Measurements from ENCODE around the gene PALLD.

The PALLD gene

DNA sequence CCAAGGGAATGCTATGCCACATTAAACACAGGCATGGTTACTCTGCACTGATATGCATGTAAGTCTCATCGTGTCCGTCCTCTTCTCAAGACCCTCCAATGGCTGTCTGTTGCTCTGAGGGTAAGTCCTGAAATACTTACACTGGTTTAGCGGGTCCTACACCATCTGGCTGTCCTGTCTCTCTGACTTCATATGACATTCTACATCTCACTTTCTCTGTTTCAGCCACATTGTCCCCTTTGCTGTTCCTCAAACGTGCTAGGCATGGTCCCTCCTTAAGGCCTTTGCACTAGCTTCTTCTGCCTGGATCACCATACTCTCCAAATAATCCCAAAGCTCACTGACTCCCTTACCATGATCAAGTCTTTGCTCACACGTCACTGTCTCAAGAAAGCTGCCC, 131.4 kb downstream of the PALLD start:
- DNase-seq: no peak

DNA sequence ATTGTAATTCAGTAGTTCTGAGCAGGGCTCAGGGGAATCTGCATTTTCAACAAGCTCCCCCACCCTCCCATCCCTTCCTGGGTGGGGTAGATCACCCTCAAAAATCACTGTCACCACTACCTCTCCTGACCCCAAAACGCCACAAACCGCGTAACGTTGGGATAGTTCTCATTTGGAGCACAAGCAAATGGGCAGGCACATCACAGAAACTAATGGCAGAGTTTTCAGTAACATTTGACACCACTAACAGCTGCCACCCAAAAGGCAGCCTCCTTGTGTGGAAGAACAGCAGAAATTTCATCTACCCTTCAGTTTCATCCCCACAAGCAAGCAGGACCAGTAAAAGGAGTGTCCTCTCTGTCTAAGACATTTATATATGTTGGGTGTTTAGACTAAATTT, 132.7 kb downstream of the PALLD start:
- DNase-seq: no peak

DNA sequence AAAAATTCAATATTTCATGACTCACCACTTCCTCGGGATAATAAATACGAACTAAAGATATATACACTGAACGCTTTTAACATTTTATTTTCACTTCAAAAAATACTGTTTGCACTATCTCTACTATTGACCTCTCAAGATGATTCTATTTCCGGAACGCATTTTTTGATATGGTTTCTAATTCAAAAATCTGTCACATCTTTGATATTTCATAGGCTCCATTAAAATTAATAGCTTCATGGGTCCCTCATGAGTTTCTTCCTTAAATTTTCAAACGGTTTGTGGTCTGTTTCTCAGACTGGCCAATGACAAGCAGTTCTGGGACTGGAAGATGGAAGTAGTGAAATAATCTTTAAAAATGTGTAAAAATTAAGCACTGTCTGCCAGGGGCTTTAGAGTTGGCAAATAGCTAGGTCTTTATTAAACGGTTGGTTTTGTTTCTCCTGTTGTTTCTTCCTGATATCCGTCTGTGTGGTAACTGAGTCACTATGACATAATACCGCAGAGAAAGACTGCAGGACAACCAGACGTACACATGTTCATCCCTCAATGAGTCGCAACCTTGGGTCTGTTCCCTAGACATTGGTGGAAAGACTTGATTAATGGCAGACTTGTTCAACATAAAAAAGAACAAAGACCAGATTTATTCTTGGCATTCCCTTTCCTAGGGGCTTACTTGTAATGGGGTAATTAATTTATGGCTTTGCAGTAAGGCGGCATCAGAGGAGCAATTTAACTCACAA, 133.8 kb downstream of the PALLD start:
- DNase-seq: no peak

DNA sequence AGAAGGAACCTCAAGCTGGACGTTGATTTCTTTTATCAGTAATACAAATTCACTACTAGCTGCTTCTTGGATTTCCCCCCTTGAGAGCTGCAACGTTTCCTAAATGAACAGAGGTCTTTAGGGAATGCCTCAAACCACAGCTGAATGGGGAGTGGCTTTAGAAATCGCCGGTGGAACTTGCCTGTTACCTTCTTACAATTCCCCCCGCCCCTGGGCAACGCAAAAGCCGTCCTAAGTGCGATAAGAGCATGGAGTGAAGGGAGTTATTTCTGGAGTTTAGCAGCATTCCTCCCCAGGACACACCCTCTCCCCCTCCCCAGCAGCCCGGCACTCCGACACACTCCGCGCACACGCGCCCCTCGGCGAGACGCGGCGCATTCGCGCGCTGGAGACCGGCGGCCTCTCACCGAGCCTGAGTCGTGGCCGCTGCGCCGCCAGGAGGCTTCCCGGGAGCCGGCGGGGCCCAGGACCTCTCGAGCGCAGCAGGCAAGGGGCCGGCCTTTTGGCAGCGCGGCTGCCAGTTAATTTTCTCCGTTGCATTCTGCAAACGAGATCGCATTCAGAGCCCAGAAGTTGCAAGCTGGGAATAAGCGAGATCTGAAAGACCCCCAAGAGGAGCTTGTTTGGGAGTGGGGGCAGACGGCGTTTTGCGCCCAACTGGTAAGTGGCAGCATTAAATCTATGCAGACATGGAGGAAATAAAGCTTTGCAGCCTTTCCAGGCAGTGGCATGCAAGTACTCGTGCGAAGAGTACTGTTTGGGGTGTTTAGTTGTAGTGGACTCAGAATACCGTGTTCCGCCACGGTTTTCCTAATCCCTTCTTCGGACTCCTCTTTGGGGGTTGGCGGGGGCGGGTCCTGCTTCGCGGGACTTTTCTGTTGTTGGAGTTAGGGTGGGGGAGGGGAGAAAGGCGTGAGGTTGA, 134.7 kb downstream of the PALLD start:
- DNase-seq: no peak

DNA sequence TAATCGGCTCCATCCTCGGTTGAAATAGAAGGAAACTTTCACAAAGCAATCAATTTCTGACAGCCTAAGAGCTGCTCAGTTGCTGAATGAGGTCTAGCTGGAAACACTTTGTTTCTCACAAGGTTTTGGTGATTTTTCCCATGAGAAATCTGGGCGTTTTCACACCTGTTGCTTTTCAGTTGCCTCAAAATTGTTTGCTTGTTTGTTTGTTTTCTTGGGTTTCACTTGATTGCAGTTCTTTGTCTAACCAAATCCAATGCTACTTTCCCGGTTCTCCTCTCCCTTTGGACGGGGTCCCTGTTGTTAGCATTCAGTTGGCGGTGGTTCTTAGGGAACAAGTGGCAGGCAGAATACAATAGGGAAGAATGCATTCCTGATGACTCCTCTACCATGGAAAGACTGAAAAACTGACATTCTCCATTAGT, 135.5 kb downstream of the PALLD start:
- no peak for DNase-seq

DNA sequence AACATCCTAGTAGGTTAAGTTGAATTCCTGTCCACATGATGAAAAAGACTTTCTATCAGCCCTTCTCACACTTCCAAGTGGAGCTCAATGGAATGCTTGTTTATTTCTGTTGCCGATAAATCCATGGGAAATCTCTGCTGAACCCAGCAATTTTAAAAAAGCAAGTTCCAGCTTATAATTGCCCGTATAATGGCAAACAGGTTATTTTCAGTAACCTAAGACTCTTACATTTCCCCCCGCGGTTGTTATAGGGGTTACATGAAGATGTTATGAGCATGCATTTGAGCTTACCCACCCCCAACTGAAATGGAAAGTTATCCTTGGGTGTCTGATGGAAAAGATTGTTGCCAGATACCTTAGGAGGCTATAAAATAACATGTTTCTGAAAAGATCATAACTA, 136.2 kb downstream of the PALLD start:
- no peak for DNase-seq

DNA sequence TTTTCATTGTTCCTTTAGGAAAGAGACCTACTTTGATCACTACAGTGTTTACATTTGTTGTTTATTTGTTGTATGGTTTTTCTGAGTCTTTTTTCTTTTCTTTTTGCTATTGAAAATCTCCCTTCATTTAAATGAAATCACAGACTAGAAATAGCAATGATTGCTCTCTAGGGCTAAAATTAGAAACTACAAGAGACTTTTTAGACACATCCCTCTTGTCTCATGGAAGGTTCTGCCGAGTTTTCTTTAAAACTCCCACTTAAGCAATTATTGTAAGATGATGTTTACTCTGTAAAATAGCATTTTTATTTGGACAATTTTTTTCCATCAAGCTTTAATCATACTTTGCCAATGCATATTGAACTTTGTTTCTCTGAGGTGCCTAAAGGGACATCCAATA, 136.6 kb downstream of the PALLD start:
- DNase-seq: no peak

DNA sequence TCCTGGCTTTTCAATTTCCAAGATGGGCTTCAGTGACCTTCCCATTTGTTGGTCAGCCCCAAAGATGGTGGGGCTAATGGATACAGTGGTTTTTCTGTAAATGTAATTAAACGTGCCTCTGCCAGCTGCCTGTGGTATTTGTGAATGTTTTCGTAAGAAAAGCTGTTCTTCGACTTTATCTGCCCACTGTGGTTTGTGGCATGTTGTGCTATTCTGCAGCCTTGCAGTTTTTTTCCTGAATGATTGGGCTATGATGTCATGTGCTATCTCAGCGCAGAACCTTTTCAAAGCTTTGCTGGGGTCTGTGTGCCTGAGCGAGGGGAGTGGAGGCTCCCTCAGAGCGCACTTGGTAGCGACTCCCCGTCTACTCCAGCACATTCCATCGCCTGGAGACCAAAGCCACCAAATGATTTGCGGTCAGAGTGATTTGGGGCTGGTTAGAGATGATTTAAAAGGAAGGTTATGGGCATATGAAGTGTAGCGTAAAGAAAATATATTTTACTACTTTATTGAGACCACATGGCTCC, 137.5 kb downstream of the PALLD start:
- no peak for DNase-seq

DNA sequence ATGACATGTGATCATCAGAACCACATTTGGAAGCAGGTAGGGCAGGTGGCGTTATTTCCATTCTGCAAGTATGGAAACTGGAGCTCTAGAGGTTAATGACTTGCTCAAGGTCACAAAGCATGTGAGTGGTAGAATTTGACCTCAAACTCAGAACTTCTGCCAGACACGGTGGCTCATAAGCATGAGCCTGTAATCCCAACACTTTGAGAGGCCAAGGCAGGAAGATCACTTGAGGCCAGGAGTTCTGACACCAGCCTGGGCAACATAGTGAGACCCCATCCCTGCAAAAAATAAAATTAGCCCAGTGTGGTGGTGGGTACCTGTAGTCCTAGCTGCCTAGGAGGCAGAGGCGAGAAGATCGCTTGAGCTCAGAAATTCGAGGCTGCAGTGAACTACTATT, 139.2 kb downstream of the PALLD start:
- no peak for DNase-seq

DNA sequence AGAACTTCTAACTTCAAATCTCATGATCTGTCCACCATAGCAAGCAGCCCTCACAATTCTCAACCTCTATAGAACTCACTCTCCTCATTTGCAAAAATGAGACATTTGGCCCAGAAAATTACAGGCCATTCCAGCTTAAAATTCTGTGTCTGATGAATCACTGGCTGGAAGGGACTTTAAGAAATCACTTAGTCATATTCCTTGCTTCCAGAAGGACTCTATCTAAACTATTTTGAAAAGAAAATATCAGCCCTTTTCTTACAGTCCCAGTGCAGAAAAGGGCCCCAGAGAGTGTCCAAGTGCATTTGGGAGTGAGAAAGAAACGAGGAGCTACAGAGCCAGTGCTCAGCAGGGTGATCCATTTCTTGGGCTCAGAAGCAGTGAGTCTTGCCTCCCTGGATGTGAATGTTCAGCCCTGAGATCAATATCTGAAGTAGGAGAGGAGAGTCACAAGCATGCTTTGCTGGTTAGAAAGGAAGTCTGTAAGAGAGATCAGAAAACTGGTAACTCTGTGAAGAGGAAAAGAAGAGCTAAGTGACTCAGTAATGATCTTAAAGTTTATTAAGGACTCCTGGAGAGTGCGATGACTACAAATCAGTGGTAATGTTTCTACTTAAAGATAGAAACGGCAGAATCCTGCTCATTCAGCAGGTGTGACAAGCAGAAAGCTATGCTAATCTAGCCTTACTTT, 139.8 kb downstream of the PALLD start:
- no peak for DNase-seq

DNA sequence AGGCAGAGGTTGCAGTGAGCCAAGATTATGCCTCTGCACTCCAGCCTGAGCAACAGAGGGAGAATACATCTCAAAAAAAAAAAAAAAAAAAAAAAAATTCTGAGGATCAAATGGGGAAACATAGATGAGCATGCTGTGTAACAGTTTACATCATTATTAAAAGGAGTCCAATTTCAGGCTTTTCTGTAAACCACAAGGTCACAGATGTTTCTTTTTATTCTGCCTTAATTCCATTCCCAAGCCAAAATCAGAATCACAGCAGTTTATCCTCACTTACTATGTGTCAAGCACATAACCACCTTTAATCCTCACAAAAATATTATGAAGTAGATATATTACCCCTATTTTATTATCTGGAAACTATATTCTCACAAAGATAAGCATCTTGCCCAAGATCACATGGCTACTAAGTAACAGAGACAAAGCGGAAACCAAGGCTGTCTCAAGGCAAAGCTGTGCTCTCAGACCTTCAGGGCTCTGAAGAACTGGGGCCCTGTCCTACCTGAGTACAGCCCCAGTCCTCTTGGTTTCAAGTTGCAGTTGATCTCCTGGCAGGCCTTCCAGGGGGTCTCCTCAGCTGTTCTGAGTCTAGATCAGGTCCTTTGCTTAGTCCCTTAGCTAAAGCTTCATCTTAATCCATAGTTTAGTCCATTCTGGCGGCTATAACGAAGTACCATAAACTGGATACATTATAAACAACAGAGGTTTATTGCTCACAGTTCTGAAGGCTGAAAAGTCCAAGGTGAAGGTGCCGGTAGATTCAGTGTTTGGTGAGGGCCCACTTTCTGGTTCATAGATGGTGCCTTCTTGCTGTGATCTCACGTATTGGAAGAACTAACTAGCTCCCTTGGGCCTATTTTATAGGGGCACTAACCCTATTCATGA, 141.3 kb downstream of the PALLD start:
- DNase-seq: no peak

DNA sequence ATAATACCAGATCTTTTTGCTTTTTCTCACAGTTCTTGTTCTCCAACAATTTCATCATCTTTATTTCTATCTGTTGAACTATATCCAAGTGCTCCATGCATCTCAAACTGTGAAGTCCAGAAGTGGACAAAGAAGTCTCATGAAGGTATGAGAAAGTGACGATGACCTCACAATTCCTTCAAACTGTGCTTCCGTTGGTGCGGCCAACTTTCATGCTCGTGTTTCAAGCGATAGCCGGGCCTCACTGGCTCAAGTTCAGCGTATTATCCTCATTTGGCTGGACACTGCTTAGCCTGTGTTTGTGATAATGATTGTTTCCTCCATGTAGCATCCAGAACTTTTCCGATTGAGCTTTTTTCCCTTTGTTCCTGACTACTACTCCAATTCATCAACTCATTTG, 143.1 kb downstream of the PALLD start:
- no peak for DNase-seq

DNA sequence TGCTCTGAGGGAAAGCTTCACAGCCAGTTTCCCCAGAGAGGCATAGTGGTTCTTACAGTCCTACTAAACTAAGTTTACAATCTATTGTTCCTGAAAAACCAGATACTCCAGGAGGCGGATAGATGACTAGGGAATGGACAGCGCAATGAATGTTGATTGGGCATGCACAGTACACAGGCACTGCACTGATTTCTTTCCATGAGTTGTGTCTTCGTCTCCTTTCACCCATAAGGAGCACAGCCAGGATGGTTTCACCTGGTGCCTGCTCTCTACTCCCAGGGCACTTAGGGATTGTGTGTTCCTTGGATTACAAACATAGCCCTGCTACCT, 144.9 kb downstream of the PALLD start:
- DNase-seq: no peak

DNA sequence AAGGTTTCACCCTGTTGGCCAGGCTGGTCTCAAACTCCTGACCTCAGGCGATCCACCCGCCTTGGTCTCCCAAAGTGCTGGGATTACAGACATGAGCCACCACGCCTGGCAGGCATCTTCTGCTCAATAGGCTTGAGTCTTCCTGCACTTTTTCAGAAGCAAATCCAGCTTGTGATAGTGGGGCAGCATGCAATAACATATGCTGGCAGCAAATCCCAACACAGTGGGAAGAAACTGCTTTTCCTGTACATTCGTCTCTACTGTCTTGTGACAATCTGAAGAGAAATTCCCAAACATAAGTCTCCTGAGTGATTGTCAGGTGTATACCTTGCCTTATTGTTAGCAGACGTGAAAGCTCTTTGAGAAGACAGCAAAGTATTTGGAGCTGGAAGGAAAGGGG, 145.7 kb downstream of the PALLD start:
- no peak for DNase-seq

DNA sequence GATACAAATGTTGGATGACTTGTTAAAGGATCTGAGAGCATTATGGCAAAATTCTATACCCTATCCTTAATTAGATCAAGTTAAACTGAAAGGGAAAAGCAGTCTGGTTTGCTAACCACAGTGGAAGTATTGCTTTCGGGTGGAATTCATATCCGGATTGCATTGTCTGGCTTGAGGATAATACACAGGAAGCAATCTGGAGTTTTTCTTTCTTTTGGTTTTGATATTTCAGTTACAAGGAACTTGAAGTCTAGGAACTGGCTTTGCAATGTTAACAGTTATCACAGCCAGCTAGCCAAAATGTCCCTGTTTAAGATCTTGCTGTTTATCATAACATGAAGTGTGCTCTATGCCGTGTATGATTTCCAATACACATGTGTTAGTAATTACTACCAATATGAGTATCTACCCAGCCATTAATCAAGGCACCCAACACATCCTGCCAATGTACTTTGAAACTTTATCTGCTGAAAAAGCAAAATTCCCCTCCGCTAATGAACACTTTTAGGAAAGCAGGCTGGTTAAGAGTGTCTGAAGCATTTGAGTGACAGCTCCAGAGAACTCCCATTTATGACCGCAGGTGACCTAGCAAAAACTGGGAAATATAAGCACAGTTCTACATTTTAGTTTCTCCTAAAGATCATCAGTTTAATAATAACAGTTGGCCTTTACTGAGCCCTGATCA, 146.4 kb downstream of the PALLD start:
- DNase-seq: no peak

DNA sequence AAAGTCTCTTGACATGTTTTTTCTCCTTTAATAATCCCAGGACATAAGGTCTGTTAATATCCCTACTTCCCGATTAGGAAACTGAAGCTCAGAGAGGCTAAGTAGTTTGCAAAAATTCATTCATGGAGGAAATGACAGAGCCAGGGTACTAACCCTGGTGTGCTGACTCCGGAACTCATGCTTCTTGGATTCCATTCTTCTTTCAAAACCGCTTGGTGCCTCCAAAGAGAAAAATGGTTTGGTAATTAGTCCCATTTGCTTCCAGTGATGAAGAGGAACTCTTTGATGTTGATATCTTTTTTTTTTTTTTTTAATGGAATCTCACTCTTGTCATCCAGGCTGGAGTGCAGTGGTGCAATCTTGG, 146.9 kb downstream of the PALLD start:
- DNase-seq: no peak

DNA sequence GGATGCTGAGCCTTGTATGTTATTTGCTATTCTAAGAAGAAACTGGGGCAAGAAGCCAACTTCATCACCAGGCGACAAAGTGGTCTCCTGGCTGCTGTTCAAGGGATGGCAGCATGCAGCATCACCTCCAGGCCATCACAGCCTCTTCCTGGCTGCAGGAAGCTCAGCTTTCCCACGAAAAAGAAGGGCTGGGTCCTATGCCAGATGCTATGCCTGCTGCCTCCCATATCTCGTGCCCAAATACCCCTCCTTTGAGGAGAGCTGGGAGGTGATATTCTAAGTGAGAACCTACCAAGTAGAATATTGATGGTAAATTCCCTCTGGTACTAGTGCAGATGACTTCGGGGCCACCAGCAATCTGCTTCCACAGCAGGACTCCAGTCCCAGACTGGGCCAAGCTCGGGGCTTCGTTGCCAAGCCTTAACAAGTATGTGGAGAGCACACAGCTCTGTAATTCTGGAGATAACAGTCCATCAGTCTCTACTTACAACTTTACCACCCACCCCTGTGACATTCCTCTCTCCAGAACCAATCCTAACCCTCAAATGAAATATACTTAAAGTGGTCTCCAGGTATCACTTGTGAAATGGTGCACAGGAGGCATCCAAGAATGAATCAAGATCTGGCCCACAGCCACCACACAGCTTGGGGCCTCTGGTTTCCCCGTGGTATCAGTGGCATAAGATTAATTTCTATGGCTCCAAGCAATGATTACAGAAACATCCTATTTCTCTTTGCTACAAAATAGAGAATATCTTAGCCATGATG, 149.3 kb downstream of the PALLD start:
- no peak for DNase-seq

DNA sequence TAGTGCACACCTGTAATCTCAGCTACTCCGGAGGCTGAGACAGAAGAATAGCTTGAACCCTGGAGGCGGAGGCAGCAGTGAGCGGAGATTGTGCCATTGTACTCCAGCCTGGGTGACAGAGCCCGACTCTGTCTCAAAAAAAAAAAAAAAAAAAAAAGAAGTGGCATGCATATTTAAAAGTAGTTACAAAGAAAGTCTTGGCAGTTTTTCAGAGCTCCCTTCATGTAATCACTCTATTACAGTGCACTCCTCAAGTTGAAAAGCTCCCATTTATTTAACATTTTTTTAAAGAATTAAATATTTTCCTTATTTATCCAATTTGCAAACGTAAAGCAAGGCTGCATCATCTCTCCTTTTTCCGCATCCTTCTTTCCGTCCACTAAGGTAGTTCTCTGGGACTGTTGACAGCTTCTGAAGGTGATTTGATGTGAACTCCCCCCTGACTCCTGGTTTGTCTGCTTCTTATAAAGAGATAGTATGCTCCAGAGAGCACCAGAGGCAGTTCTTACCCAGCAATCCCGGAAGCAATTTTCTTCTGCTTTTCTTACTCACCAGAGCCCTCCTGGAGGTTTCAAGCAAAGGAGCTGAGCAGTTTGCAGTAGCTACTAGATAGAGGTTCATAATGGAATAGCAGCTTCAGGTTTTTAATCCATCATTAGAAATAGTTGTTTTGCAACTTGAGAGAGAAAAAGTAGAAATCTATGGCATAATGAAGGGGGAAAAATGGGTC, 151.0 kb downstream of the PALLD start:
- no peak for DNase-seq

DNA sequence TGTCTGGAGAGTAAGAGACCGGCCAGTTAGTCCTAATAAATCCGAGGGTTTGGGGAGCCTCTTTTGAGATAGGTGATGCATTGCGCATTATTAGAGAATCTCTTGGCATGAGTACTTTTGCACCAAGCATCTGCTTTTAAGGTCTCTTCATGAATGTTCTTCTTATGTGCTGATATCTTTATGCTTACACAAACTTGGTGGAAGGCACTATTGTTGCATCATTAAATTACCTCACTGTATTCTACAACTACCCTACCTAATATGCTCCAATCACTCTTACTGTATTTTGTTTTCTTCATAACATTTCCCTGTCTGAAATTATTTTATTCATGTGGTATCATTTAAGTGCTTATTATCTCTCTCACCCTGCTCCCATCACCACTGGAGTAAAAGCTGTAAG, 151.6 kb downstream of the PALLD start:
- DNase-seq: no peak

DNA sequence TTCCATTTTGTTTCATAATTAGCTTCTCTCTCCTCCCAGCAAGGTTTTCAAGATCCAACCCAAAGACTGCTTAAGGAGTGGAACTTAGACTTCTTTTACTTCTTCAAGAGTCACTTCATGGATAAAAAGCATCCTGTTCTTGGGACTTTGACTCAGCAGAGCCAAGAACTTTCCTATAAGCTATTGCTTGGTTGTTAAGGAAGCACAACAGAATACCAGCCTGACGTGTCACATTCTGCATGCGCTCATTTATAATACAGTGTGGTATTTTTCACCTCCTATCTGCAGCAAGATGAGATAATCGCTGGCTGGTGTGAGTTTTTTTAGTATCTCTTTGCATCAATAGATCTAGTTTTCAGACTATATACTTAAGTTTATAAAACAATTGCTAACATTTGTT, 152.1 kb downstream of the PALLD start:
- DNase-seq: no peak

DNA sequence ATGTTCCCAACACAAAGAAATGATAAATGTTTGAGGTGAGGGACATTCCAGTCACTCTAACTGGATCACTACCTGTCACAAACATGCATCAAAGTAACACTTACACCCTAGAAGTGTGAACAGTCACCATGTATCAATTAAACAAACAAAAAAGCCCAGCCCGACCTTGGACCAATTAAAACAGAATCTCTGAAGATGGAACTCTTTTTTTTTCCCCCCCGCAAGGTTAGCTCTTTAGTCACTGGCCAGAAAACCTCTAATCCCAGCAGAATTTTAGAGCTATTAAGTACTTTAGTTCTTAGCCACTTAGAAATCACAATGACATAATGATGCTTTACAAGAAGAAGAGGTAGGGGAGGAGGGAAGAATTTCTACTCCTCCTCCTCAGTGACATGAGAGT, 154.5 kb downstream of the PALLD start:
- no peak for DNase-seq
